A673 (cell line): ENCODE results near the gene SCCPDH. TPM values are rescaled to one million over a fixed set of nuclear protein-coding genes. Genes with fewer than 3 reads are reported as not detected.

ENCODE experiments used
- BruUV-seq: library from RNA; stranded (reverse); fragments of 400-500 nt; replicated peaks from 2 replicates; lab custom pipeline; 2021; lab: Mats Ljungman, UMichigan
- CTCF ChIA-PET: fragments of 300-600 bp; sonication (Branson Sonifier 250); formaldehyde crosslinking; loops from one replicate; lab custom pipeline; 2022; ENCODE audit warnings: antibody characterized with exemption; lab: Charles Lee
- POLR2A ChIA-PET: fragments of 300-600 bp; sonication (Branson Sonifier 250); formaldehyde crosslinking; loops from one replicate; lab custom pipeline; 2022; ENCODE audit warnings: antibody characterized with exemption; ENCODE audit not compliant: low non-redundant PET; lab: Charles Lee
- DNase-seq: peaks from one replicate; pipeline ENCODE4 v3.0.0-alpha.2; 2015; ENCODE audit warnings: low spot score
- H3K27ac ChIP-seq: fragments of 200-600 bp; sonication (generic); 2 replicates; pipeline ENCODE4 v1.5.1; 2016; ENCODE audit warnings: mixed run types, low read depth, mild to moderate bottlenecking, mixed read lengths, antibody characterized with exemption, low read length; ENCODE audit not compliant: poor library complexity, severe bottlenecking
- H3K27me3 ChIP-seq: fragments of 200-600 bp; sonication (generic); replicated peaks from 2 replicates; pipeline ENCODE4 v1.6.1; 2017; ENCODE audit warnings: mixed run types, low read depth, mild to moderate bottlenecking, mixed read lengths, antibody characterized with exemption, low read length; ENCODE audit not compliant: insufficient read depth, poor library complexity
- H3K36me3 ChIP-seq: fragments of 200-600 bp; sonication (generic); 2 replicates; pipeline ENCODE4 v1.6.1; 2016; ENCODE audit warnings: mixed run types, mild to moderate bottlenecking, mixed read lengths, antibody characterized with exemption, low read length; ENCODE audit not compliant: insufficient read depth, poor library complexity, severe bottlenecking
- H3K4me1 ChIP-seq: fragments of 200-600 bp; sonication (generic); 2 replicates; pipeline ENCODE4 v1.6.1; 2017; ENCODE audit warnings: mixed run types, mild to moderate bottlenecking, mixed read lengths, antibody characterized with exemption, low read length; ENCODE audit not compliant: insufficient read depth, poor library complexity, severe bottlenecking
- H3K4me3 ChIP-seq: fragments of 200-600 bp; sonication (generic); 2 replicates; pipeline ENCODE4 v1.5.1; 2016; ENCODE audit warnings: low read depth, mixed run types, mild to moderate bottlenecking, mixed read lengths, low read length; ENCODE audit not compliant: poor library complexity, severe bottlenecking
- H3K9me3 ChIP-seq: fragments of 200-600 bp; sonication (generic); 2 replicates; pipeline ENCODE4 v1.6.1; 2016; ENCODE audit warnings: mixed run types, low read depth, mild to moderate bottlenecking, mixed read lengths, antibody characterized with exemption, low read length; ENCODE audit not compliant: poor library complexity, severe bottlenecking
- CTCF ChIP-seq: fragments of 300-800, 200-600 bp; sonication (generic); conservative IDR thresholded peaks from 2 replicates; pipeline ENCODE4 v1.5.1; 2017; ENCODE audit warnings: low read depth, mild to moderate bottlenecking, antibody characterized with exemption, low read length, moderate library complexity, mixed read lengths
- EZH2 ChIP-seq: fragments of 200-600 bp; sonication (generic); IDR thresholded peaks from 2 replicates; pipeline ENCODE4 v1.6.1; 2017; ENCODE audit warnings: borderline replicate concordance, low read depth, mild to moderate bottlenecking, mixed read lengths, antibody characterized with exemption, low read length; ENCODE audit not compliant: poor library complexity, severe bottlenecking
- intact Hi-C: fragments of 100-400 bp; cut with micrococcal nuclease; formaldehyde crosslinking; loops from one replicate; pipeline ENCODE4 v1.10.0; 2022; ENCODE audit not compliant: unreplicated experiment
- total RNA-seq: library from RNA; stranded (reverse); gene quantifications from 2 replicates; pipeline ENCODE4 v1.2.3, GENCODE V29; 2021

SCCPDH gene
- total RNA-seq, 1 experiment from 2014 or later, result 41.7 TPM

GRCh38 chr1:246724731-246725095 lies 504 bp downstream of the SCCPDH start:
- peaks cover 27% of the 10 kb centered on the region for H3K36me3 ChIP-seq
- peaks cover 10% of the 10 kb centered on the region for H3K4me1 ChIP-seq
- peak overlapping the region; percentile 92 for H3K4me3 ChIP-seq
- peak overlapping the region; percentile 88 for H3K27ac ChIP-seq
- ChIA-PET POLR2A (interaction anchor here (0.5 to 0.6 kb wide), 2 partner anchors 27 to 59 kb away, joined by 3 to 18 read pairs; no protein-coding TSS in a partner anchor), CTCF (interaction anchor here (0.8 kb wide), 1 partner anchor 580 kb away, joined by 4 read pairs; no protein-coding TSS in a partner anchor)
- BruUV-seq, result no TSS peak
- intact Hi-C loops, result no loop called here
- H3K9me3 ChIP-seq, result peaks cover 7% of the 10 kb centered on the region
- H3K27me3 ChIP-seq, result no peaks in the 10 kb centered on the region
- peak; percentile 56 for DNase-seq
- TF ChIP-seq CTCF (no peak), EZH2 (no peak)

- no peak for DNase-seq
- Histone ChIP-seq H3K4me1 (peaks cover 10% of the 10 kb centered on the region), H3K36me3 (peaks cover 31% of the 10 kb centered on the region), H3K9me3 (peaks cover 7% of the 10 kb centered on the region), H3K27me3 (no peaks in the 10 kb centered on the region), H3K4me3 (peak overlapping the region; percentile 92), H3K27ac (no peak overlapping the region)
- BruUV-seq, result TSS peak; percentile 45
- TF ChIP-seq CTCF, result no peak
- no peak for TF ChIP-seq EZH2
- POLR2A ChIA-PET, result no interaction called here
- CTCF ChIA-PET, result interaction anchor here (0.8 kb wide), 1 partner anchor 580 kb away, joined by 4 read pairs; no protein-coding TSS in a partner anchor
- intact Hi-C loops, result no loop called here
Measured at GRCh38 chr1:246725191-246725590, 982 bp downstream of the SCCPDH start.

GRCh38 chr1:246726255-246726679 lies 2.1 kb downstream of the SCCPDH start:
- no peaks in the 10 kb centered on the region for H3K27me3 ChIP-seq
- TF ChIP-seq CTCF (no peak), EZH2 (no peak)
- intact Hi-C loops, result no loop called here
- H3K4me3 ChIP-seq, result no peak overlapping the region
- H3K9me3 ChIP-seq, result peaks cover 7% of the 10 kb centered on the region
- H3K36me3 ChIP-seq, result peaks cover 41% of the 10 kb centered on the region
- POLR2A ChIA-PET, result no interaction called here
- CTCF ChIA-PET, result no interaction called here
- no peak overlapping the region for H3K27ac ChIP-seq
- DNase-seq, result no peak
- peaks cover 10% of the 10 kb centered on the region for H3K4me1 ChIP-seq
- BruUV-seq, result no TSS peak
